ENCODE data around the gene POFUT1.

GRCh38 chr20:32278199-32278643 lies 70.5 kb downstream of the POFUT1 start:
- TF ChIP-seq CTCF (IDR thresholded peaks at IDR 0.05) (no peak), EP300 (IDR thresholded peaks at IDR 0.05; ENCODE audit: low read depth) (no peak), POLR2A (IDR thresholded peaks at IDR 0.05) (no peak)

Data from transverse colon (tissue), 3 donors.